ENCODE measurements around the gene ZNRF3. TPM values are rescaled to one million over a fixed set of nuclear protein-coding genes. Genes with fewer than 3 reads are reported as not detected.
A peak's percentile ranks its signal among the peaks of the same experiment; 100 is the strongest.

The ZNRF3 gene
- total RNA-seq, 2 experiments from 2014 or later: 0.40 to 0.58 TPM

DNA sequence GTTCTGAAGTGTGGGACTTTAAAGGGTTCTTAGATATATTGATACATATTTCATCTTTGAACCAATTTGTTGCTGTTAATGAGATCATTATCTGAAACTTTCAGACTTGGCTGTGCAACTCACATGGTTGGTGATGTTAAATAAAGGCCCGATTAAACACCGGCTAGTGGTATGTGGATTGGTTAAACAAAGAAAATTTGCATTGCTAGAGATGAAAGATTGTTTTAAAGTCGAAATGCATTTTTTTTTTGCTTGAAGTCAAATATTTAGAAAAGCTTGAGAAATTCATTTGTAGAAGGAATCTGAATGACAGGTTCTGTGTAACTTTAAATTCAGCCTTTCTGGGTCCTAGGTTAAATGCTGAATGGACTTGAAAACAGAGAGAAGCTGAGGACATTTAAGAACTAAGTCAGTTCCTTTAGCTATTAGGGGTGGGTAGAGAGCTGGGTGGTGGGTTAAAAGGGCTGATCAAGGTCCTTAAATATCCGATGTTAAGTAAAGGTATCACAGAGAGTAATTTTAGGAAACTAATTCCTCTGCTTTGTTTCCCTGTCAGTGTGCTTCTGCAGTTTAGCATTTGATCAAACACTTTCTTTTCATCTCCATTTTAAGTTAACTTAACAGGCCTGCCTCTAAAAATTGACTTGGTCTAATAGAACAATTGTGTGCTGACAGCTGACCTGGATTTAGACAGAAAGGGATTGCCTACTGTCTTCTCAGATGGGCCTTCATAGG is 4.5 kb downstream of the ZNRF3 start:
- no peak overlapping the region for H3K4me3 Mint-ChIP-seq
- H3K9me3 Mint-ChIP-seq: no peaks in the 10 kb centered on the region
- ChIA-PET POLR2A (no interaction called here), CTCF (no interaction called here)
- H3K4me1 Mint-ChIP-seq: peaks cover 7% of the 10 kb centered on the region
- no peak for DNase-seq
- H3K36me3 Mint-ChIP-seq (ENCODE audit: low read depth): no peaks in the 10 kb centered on the region
- H3K27me3 Mint-ChIP-seq: peaks cover 65% of the 10 kb centered on the region
- no peak overlapping the region for H3K27ac Mint-ChIP-seq

DNA sequence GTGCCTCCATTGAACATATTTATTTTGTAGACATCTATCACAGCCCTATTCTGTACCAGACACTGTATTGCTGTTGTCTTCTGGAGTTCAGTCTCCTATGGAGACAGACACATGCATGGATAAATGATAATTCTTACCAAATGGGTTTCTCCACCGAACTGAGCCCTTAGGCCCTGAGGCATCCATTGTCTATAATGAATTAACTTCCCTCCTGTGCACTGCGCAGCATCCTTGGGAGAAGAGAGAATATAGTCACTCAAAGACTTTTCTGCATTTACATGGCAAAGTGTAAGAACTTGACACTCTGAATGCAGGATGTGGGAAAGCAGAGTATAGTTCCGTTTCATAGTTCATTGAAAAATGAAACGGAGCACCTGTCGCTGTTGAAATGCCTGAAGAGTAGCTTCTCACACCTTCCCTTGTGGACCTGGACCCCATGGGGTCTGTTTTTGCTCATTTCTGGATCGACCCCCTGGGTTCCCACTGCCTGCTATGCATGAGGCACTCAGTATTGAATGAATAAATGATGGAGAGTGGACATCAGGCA is 6.2 kb downstream of the ZNRF3 start:
- no peak for DNase-seq
- no peak overlapping the region for H3K27ac Mint-ChIP-seq
- POLR2A ChIA-PET: no interaction called here
- peaks cover 58% of the 10 kb centered on the region for H3K27me3 Mint-ChIP-seq
- no peaks in the 10 kb centered on the region for H3K36me3 Mint-ChIP-seq (ENCODE audit: low read depth)
- no peaks in the 10 kb centered on the region for H3K9me3 Mint-ChIP-seq
- CTCF ChIA-PET: no interaction called here
- no peak overlapping the region for H3K4me3 Mint-ChIP-seq
- peaks cover 2% of the 10 kb centered on the region for H3K4me1 Mint-ChIP-seq

DNA sequence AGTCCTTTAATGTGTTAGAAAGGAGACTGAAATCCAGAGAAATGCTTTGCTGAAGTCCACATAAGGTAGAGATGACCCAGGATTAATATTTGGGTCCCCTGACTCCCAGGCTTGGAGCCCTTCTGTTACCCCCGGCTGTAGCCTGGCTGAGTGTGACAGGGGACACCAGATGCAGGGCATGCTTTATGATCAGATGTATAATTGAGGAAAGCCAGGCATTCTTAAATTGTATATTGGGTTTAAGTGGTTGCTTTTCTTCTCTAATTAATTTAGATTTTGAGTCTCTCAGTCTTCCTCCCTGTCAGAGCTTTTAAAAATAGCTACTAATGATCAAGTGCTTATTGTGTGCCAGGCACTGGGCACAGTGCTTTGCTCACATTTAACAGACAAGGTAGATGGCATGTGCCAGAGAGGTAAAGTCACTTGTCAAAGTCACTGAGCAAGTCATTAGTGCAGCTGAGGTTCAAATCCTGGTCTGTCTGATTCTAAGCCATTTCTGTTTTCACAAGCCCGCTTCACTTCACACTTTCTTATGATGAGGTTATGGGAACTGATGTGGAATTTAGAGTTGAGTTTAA is 7.9 kb downstream of the ZNRF3 start:
- POLR2A ChIA-PET: no interaction called here
- Mint-ChIP-seq H3K27me3 (peaks cover 44% of the 10 kb centered on the region), H3K36me3 (ENCODE audit: low read depth) (no peaks in the 10 kb centered on the region), H3K4me1 (no peaks in the 10 kb centered on the region), H3K9me3 (no peaks in the 10 kb centered on the region), H3K27ac (no peak overlapping the region), H3K4me3 (no peak overlapping the region)
- CTCF ChIA-PET: no interaction called here
- DNase-seq: no peak

DNA sequence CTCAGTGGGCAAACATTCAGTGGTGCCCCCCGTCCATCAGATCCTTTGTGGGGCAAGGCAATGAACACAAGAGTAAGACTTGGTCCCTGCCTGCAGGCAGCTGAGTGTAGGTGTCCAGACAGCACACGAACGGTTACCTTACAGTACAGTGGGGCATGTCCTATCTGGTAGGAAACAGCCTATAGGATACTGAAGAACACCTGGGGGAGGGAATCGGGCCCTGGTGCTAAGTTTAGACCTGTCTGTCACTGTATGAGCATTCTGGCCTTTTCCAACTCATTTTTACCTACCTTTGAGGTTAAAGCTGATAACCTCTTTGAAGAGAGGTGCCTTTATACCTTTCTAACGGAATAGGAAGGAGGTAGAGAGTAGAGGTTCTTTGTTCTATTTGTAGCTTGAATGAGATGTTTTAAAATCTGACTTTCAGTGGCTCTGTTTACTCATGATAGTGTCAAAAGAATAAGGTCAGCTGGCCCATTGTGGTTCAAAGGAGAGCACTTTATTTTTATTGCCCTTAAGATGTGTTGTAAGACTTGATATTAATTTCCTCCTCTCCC is 8.9 kb downstream of the ZNRF3 start:
- Mint-ChIP-seq H3K4me3 (no peak overlapping the region), H3K36me3 (ENCODE audit: low read depth) (no peaks in the 10 kb centered on the region), H3K4me1 (no peaks in the 10 kb centered on the region), H3K9me3 (no peaks in the 10 kb centered on the region), H3K27me3 (peaks cover 40% of the 10 kb centered on the region), H3K27ac (no peak overlapping the region)
- DNase-seq: no peak
- ChIA-PET CTCF (no interaction called here), POLR2A (no interaction called here)

DNA sequence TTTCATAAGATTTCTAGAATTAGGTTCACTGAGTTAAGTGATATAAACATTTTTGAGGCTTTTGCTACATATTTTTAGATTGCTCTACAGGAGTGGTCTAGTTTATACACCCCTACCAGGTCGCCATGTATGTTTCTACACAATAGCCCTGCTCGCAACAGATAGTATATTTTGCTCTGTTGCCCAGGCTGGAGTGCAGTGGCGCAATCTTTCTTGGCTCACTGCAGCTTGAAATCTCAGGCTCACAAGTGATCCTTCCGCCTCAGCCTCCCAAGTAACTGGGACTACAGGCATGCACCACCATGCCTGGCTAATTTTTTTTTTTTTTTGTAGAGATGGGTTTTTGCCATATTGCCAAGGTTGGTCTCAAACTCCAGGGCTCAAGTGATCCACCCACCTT is 10.4 kb downstream of the ZNRF3 start:
- POLR2A ChIA-PET: interaction anchor here (0.6 kb wide), 1 partner anchor 12 kb away, joined by 3 read pairs; no protein-coding TSS in a partner anchor
- H3K36me3 Mint-ChIP-seq (ENCODE audit: low read depth): no peaks in the 10 kb centered on the region
- no peak overlapping the region for H3K4me3 Mint-ChIP-seq
- H3K27ac Mint-ChIP-seq: no peak overlapping the region
- DNase-seq: no peak
- CTCF ChIA-PET: no interaction called here
- H3K27me3 Mint-ChIP-seq: peaks cover 37% of the 10 kb centered on the region
- H3K4me1 Mint-ChIP-seq: no peaks in the 10 kb centered on the region
- no peaks in the 10 kb centered on the region for H3K9me3 Mint-ChIP-seq

DNA sequence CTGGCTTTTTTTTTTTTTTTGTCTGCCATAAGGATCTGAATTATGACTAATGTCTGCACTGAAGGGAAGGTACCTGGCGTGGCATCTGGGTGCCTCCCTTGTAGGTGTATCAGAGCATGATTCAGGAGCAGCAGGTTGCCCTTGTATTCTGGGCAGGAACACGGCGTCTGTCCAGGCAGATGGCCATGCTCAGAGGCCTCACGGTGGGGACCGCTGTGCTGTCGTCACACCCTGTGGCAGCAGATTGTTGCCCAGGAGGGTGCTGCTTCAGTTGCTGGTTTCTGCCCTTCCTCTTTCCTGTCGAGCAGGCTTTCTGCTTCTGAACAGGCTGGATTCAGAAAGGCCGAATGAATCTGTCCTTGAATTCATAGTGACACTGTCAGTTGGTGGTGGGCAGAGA is 11.0 kb downstream of the ZNRF3 start:
- no peak for DNase-seq
- Mint-ChIP-seq H3K27me3 (peaks cover 37% of the 10 kb centered on the region), H3K36me3 (ENCODE audit: low read depth) (no peaks in the 10 kb centered on the region), H3K27ac (no peak overlapping the region), H3K4me1 (peaks cover 5% of the 10 kb centered on the region), H3K4me3 (no peak overlapping the region), H3K9me3 (no peaks in the 10 kb centered on the region)
- CTCF ChIA-PET: interaction anchor here (0.7 kb wide), 1 partner anchor 25 kb away, joined by 3 read pairs; no protein-coding TSS in a partner anchor
- POLR2A ChIA-PET: no interaction called here

DNA sequence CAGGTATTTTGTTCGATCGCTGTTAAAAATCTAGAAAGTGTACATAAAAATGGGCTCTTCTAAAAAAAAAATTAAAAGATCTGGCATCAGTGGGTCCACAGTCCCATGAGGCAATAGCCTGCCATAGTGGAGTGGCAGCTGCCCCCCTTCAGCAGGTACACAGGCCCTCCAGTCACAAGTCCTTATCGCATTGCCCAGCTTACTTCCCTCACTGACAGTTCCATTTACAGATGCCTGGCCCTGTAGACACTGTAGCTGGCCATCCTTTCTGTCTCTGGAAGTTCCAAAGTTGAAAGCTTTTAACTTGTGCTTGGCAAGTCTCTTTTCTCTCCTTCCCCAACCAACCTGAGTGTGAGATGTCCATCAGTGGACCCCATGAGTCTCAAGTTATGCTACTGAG is 11.4 kb downstream of the ZNRF3 start:
- POLR2A ChIA-PET: no interaction called here
- no peak overlapping the region for H3K4me3 Mint-ChIP-seq
- H3K4me1 Mint-ChIP-seq: peaks cover 5% of the 10 kb centered on the region
- DNase-seq: no peak
- H3K27me3 Mint-ChIP-seq: peaks cover 36% of the 10 kb centered on the region
- H3K9me3 Mint-ChIP-seq: no peaks in the 10 kb centered on the region
- CTCF ChIA-PET: interaction anchor here (0.7 kb wide), 1 partner anchor 25 kb away, joined by 3 read pairs; no protein-coding TSS in a partner anchor
- no peaks in the 10 kb centered on the region for H3K36me3 Mint-ChIP-seq (ENCODE audit: low read depth)
- H3K27ac Mint-ChIP-seq: no peak overlapping the region

DNA sequence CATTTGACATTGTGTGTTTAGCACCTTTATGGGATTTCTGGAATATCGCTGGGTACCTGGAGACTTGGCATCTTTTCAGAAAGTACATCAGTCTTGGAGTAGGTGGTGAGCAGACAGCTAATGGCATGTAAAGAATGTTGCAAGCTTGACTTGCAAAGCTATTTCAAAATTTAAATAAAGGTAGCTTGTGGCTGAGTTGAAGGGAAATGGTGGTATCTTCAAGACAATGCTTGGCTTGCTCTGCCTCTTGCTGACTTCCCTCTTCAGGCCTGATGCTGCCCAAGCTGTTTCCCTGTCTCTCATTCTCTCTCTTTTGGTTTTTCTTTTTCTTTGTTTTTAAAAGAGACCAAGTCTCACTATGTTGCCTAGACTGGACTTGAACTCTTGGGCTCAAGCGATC is 13.2 kb downstream of the ZNRF3 start:
- ChIA-PET CTCF (no interaction called here), POLR2A (no interaction called here)
- H3K4me1 Mint-ChIP-seq: peaks cover 7% of the 10 kb centered on the region
- no peak for DNase-seq
- H3K36me3 Mint-ChIP-seq (ENCODE audit: low read depth): no peaks in the 10 kb centered on the region
- H3K27ac Mint-ChIP-seq: no peak overlapping the region
- H3K9me3 Mint-ChIP-seq: no peaks in the 10 kb centered on the region
- H3K27me3 Mint-ChIP-seq: peaks cover 41% of the 10 kb centered on the region
- no peak overlapping the region for H3K4me3 Mint-ChIP-seq

DNA sequence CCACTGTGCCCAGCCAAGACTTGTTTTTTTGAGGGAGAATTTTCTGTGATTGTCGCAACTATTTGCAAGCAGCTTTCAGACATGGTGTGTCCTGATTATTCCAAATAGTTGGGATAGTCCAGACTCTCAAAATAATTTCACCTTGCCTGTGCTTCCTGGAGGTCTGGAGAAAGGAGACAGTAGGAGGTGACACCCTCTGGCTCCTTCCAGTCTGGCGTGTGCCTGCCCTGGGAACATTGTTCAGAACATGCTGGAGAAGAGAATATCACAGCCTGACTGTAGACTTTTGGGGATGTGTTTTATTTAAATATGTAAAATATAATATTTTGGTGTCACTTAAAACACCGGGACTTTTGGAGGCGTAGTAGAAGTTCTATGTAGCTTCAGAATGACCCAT is 14.9 kb downstream of the ZNRF3 start:
- ChIA-PET POLR2A (no interaction called here), CTCF (no interaction called here)
- no peak for DNase-seq
- H3K27ac Mint-ChIP-seq: no peak overlapping the region
- peaks cover 7% of the 10 kb centered on the region for H3K4me1 Mint-ChIP-seq
- no peaks in the 10 kb centered on the region for H3K36me3 Mint-ChIP-seq (ENCODE audit: low read depth)
- H3K27me3 Mint-ChIP-seq: peaks cover 38% of the 10 kb centered on the region
- no peak overlapping the region for H3K4me3 Mint-ChIP-seq
- no peaks in the 10 kb centered on the region for H3K9me3 Mint-ChIP-seq

DNA sequence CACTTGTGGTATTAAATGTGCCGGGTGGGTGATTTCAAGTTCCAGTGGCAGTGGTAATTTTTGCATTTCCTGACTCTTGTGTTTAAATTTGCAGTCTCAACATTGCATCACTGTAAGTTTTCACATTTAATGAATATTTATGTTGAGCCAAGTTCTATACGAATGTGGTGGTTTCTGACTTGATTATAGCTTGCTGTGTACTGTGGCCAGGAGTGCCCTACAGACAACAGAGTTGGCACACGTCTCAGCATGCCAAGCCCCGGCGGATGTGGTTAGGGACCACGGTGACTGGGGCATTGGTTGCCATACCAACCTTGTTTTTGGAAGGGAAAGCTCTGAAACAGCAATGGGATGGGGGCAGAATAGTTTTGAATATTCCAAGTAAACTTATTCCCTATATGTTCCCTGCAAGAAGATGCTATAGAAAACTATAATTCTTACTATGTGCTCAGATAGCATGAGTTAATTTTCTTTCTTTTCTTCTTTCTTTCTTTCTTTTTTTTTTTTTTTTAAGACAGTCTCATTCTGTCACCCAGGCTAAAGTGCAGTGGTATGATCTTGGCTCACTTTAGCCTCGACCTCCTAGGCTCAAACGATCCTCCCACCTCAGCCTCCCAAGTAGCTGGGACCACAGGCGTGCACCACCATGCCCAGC is 16.0 kb downstream of the ZNRF3 start:
- H3K4me3 Mint-ChIP-seq: no peak overlapping the region
- H3K9me3 Mint-ChIP-seq: no peaks in the 10 kb centered on the region
- peaks cover 7% of the 10 kb centered on the region for H3K4me1 Mint-ChIP-seq
- no peaks in the 10 kb centered on the region for H3K36me3 Mint-ChIP-seq (ENCODE audit: low read depth)
- H3K27me3 Mint-ChIP-seq: peaks cover 49% of the 10 kb centered on the region
- ChIA-PET CTCF (interaction anchor here (0.8 kb wide), 1 partner anchor 10 kb away, joined by 3 read pairs; no protein-coding TSS in a partner anchor), POLR2A (no interaction called here)
- H3K27ac Mint-ChIP-seq: no peak overlapping the region
- peak; percentile 31 for DNase-seq

DNA sequence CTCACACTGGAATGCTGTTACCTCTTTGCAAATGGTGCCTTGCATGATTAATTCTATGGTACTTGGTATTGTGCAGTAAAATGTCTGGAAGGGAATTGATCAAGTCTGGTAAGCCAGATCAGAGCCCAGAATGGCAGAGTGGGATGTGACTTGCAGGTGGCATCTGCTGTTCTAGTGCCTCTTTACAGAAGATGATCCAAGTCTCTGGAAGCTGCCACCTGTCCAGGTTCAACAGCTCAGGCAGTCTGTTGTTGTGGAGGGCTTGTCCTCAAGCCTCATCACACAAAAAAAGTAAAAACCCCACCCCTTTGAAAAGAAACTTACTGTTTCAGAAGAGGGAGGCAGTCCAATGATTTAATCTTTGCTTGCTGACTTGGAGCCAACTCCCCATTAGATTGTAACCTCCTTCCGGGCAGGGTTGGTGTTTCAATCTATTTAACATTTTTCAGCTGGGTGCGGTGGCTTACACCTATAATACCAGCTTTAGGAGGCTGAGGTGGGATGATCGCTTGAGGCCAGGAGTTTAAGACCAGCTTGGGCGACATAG is 17.1 kb downstream of the ZNRF3 start:
- peaks cover 7% of the 10 kb centered on the region for H3K4me1 Mint-ChIP-seq
- ChIA-PET CTCF (no interaction called here), POLR2A (no interaction called here)
- H3K4me3 Mint-ChIP-seq: no peak overlapping the region
- no peaks in the 10 kb centered on the region for H3K36me3 Mint-ChIP-seq (ENCODE audit: low read depth)
- DNase-seq: no peak
- H3K27ac Mint-ChIP-seq: no peak overlapping the region
- no peaks in the 10 kb centered on the region for H3K9me3 Mint-ChIP-seq
- peaks cover 57% of the 10 kb centered on the region for H3K27me3 Mint-ChIP-seq

DNA sequence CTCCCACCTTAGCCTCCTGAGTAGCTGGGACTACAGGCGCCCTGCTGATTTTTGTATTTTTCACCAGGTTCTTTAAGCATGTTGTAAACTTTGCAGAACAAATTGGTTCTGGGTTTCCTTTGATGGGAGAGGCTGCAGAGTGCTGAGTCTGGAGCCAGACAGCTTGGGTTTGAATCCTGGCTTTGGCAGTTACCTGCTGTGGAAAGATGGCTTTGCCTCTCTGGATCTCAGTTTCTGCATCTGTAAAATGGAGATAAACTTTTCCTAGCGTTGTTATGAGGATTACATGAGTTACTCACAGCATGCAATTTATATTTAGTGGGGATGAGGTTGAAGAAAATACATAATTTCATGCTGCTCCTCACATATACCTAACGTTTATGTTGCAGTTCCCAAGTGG is 19.1 kb downstream of the ZNRF3 start:
- Mint-ChIP-seq H3K9me3 (no peaks in the 10 kb centered on the region), H3K36me3 (ENCODE audit: low read depth) (no peaks in the 10 kb centered on the region), H3K4me1 (peaks cover 10% of the 10 kb centered on the region), H3K27ac (no peak overlapping the region), H3K27me3 (peaks cover 65% of the 10 kb centered on the region), H3K4me3 (no peak overlapping the region)
- DNase-seq: no peak
- CTCF ChIA-PET: interaction anchor here (0.7 kb wide), 1 partner anchor 300 kb away, joined by 3 read pairs; no protein-coding TSS in a partner anchor
- POLR2A ChIA-PET: no interaction called here

DNA sequence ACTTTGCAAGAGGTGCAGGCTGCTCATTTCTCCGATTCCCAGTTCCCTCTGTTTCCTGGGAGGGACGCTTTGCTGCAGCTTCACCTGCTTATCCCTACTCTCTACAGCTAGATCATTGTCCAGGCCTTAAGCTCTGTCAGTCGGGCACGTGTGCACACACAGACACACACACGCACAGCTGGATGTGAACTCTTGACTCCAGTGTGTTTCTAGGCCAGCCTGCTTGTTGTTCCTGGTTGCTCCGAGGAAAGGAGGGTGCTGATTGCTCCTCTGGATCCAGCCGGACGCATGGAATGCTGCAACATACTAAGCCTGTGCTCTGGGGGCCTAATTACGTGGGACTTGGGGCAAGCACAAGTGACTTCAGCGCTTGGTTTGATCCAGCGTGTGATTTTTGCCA is 19.7 kb downstream of the ZNRF3 start:
- Mint-ChIP-seq H3K36me3 (ENCODE audit: low read depth) (no peaks in the 10 kb centered on the region), H3K27ac (no peak overlapping the region), H3K27me3 (peaks cover 67% of the 10 kb centered on the region), H3K4me1 (peaks cover 13% of the 10 kb centered on the region), H3K9me3 (no peaks in the 10 kb centered on the region), H3K4me3 (no peak overlapping the region)
- POLR2A ChIA-PET: no interaction called here
- no peak for DNase-seq
- CTCF ChIA-PET: no interaction called here
